CD4-positive, alpha-beta T cell treated with Interleukin-21 for 1 hour (primary cell): ENCODE results near the gene SLC41A1.

Experiments
- DNase-seq: peaks from one replicate; pipeline ENCODE4 v3.0.0-alpha.2; 2020

SLC41A1 gene

GRCh38 chr1:205750138-205751035 lies 62.6 kb downstream of the SLC41A1 start, which contains the start of gene NUCKS1:
NUCKS1 (minus strand) TSS chr1:205750182; CDS start chr1:205749973, 209 bp downstream.
- DNase-seq = peak; percentile 99

DNA sequence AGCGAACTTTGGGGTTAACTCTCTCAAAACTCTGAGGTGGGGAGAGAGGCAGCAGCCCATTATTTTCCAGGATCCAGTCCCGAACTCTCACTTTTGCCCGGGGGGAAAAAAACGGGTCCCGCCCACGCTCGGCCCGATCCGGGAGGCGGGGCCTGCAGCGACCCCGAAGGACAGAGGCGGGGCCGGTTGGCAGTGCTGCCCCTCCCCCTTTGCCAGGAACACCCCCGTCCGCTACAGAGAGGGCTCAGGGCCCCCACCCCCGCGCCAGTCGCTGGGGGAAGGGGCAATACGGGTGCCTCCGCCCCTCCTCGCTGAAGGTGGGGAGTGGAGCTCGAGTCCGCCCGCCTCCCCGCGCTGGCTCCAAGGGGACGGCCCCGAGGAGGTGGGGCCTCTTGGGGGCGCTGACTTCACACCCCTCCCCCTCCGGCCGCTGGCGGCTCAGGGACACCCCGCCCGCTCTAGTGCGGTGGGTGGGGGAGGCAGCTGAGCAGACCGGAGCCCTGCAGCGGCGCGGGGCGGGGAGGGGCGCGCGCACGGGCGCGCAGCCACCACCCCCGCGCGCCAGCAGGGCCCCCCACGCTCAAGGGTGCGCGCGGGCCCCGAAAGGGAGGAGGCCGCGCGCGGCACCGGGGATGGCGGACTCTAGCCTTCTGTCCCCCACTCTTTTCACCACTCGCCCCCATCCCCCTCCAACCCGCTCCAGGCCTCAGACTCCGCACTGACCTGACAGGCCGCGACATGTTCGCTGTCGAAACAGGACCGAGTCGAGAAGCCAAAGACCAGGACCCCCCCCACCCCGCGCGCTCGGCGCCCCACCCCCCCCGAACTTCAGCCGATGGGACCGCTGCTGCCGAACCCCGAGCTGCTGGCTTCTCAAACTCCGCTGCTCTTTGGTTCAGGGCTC lies 63.5 kb downstream of the SLC41A1 start:
- DNase-seq = peak; percentile 96

GRCh38 chr1:205748403-205749233 lies 64.4 kb downstream of the SLC41A1 start:
- DNase-seq = peak; percentile 33

- DNase-seq = no peak
Observed at GRCh38 chr1:205746757-205747412, 66.1 kb downstream of the SLC41A1 start.

DNA sequence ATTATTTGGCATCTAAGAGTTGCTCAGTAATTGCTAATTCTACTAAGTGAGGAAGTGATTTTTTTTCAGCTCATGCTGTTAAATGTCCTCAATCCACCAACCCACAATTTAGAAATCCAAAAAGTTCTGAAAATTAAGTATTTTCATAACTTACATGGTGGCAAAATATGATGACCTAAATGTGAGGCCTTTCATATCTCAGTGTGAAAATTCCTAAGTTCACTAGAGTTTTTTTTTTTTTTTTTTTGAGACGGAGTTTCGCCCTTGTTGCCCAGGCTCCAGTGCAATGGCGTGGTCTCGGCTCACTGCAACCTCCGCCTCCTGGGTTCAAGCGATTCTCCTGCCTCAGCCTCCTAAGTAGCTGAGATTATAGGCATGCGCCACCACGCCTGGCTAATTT lies 68.6 kb downstream of the SLC41A1 start:
- DNase-seq = no peak

DNA sequence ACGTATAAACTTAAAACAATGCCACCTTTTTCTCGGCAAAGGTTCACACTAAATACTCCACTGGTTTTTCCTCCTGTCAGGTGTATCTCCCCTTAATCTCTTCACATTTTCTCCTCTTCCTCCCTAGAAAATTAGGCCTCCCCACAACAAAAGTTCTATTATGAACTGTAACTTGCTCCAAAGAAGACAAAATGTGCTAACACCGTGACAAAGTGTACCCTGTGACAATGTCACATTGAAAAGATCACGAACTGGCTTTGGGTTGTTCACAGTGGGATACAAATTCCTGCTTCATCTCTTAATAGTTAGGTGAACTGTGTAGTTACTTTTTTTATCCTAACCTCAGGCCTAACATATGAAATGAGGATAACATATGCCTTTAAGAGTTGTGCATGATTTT lies 69.0 kb downstream of the SLC41A1 start:
- DNase-seq = no peak

DNA sequence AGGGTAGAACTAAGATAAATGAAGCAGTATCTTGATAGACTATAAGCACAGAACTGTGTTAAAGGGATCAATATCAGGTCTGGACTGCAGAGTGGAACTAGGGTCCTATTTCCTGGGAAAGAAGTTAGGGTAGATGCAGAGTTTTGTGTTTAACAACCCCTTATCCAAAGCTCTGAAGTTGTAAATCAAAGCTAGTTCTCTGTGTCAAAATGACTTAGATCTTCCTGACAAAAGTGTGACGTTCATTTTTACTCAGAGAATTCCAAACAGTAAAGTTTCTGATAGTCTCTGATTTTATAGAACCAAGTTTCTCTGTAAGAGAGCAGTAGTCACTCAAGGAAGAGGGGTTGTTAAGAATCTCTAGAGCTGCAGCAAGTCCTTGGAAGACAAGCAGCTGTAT lies 71.3 kb downstream of the SLC41A1 start:
- DNase-seq = no peak

DNA sequence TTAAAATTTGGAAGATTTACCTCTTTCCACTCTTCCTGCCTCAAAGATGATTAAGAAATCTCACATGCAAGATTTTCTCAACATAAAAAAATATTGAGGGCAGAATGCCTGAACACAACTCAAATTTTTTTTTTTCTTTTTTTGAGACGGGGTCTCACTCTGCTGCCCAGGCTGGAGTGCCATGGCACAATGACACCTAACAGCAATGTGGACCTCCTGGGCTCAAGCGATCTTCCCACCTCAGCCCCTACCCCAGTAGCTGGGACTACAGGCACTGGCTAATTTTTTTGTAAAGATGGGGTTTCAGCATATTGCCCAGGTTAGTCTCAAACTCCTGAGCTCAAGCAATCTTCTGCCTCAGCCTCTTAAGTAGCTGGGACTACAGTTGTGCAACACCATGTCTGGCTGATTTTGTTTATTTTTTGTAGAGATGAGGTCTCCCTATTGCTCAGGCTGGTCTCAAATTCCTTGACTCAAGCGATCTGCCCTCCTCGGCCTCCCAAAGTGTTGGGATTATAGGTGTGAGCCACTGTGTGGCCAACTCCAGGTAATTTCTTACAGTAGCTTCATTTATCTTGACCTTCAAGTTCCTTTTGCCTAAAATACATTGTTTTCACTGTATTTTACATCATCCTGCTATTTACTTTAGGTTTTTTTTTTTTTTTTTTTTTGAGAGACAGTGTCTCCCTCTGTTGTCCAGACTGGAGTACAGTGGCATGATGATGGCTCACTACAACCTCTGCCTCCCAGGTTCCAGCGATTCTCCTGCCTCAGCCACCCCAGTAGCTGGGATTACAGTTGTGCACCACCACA lies 73.4 kb downstream of the SLC41A1 start:
- DNase-seq = no peak
